GM18858 (cell line): ENCODE data around the gene UNKL.

Source experiments
- ATAC-seq: cut with Tn5 transposase; IDR thresholded peaks from one replicate; pipeline ENCODE4 v1.9.1; 2021; ENCODE audit not compliant: unreplicated experiment

UNKL gene

DNA sequence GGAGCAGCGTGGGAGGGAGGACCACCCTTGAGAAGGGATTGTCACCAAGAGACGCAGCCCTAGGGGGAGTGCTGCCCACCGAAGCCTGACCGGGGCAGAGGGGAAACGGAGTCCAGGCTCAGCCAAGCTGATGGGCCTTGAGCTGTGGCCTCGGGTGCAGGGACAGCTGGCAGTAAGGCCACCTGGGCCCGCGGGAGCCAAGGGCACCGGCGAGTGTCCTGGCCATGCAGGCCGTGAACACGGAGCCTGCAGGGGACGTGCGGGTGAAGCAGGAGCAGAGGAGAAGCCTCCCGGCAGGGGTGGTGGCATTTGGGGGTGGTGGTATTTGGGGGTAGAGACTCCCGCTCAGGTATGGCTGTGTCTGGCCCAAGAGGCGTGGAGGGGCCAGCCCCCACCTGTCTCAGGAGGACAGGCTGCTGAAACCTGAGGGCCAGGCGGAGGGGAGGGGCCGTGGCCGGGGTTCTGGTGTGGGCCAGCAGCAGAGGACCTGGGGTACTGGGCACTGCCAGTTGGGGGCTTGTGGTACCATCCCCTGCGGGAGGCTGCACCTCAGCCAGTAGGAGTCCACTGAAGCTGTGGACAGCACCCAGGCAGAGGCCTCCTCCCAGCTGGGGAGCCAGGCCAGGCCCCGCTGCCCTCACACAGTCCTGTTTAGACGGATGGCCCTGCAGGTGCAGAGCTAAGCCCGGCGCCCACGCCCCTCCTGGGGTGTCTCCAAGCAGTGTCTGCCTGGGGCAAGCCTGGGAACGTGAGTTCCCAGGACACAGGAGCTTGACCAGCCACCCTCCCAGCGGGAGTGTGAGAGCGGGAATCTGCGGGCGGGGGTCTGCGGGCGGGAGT, 58.2 kb downstream of the UNKL start:
- ATAC-seq = no peak

DNA sequence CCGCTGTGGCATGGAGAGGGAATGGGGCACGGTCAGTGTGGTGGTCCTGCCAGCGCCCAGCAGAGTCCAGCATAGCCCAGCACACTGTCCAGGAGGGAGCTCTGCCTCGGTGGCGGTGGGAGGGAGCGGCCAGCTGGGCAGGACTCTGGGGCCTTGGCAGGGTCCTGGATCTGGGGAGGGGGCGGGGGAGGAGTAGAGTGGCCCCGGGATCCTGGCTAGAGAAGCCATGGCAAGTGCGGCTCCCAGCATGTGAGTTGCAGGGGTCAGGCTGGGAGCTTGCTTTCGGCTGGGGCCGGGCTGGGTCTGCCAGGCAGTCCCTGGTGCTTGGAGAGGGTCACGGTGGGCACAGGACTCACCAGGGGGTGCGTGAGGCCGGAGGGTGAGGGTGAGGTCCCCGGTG, 58.9 kb downstream of the UNKL start:
- no peak for ATAC-seq

- no peak for ATAC-seq
Observed at GRCh38 chr16:1354815-1355540, 59.5 kb downstream of the UNKL start.

DNA sequence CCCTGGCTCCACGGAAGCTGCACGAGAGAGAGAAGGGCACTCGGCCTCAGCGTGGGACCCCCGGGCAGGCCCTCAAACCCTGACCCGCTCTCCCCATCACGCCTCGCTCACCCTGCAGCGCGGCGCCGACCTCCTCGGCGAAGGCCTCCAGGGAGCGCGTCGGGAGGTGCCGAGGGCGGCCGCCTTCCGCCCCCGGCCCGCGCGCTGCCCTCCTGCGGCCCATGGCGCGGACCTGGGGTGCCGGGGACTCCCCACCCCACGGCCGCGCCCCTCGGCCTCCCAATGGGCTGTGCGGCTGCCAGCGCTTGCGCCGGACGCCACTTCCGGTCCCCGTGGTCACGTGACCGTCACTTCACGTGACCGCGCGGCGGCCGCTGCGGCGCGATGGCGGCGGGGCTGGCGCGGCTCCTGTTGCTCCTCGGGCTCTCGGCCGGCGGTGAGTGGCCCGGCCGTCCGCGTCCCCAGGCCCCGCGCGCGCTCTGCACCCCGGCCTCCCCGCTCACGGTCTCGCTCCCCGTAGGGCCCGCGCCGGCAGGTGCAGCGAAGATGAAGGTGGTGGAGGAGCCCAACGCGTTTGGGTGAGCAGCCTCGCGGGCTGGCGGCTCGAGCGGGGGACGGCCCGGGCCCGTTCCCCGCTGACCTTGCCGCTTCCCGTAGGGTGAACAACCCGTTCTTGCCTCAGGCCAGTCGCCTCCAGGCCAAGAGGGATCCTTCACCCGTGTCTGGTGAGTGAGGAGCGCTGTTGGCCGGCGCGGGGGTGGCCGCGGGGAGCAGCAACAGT, 62.7 kb downstream of the UNKL start, which contains the start of the genes GNPTG and TSR3:
Gene GNPTG (plus strand): TSS at position 350 of the 781 bp plus-strand sequence. CDS start 35 bp downstream, at position 385.
Gene TSR3 (minus strand): TSS at position 297 of the 781 bp plus-strand sequence. CDS start 74 bp downstream, at position 223.
- ATAC-seq = peak; percentile 48

- no peak for ATAC-seq
Observed at GRCh38 chr16:1351215-1351581, 63.3 kb downstream of the UNKL start.

- no peak for ATAC-seq
Observed at GRCh38 chr16:1350691-1351090, 63.8 kb downstream of the UNKL start.

GRCh38 chr16:1349951-1350350, 64.6 kb downstream of the UNKL start:
- no peak for ATAC-seq

- no peak for ATAC-seq
Observed at GRCh38 chr16:1349351-1349750, 65.2 kb downstream of the UNKL start.

DNA sequence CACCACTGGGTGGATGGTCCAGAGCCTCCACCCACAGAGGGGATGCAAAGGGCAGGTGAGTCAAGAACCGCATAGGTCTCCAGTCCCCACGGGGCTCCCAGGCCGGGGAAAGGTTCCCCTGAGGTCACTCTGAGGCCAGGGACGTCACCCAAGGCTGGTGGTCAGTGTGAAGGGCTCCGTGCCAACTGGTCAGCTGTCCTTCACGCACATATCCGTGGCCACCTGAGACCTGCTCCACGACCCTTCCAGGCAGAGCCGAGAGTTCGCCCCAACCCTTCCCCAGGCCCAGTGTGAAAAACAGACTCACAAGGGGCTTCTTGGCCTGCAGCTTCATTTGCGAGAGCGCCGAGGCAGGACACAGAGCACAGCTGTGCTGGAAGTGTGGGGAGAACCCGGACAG, 65.6 kb downstream of the UNKL start:
- ATAC-seq = no peak

GRCh38 chr16:1348441-1348840, 66.1 kb downstream of the UNKL start:
- no peak for ATAC-seq

DNA sequence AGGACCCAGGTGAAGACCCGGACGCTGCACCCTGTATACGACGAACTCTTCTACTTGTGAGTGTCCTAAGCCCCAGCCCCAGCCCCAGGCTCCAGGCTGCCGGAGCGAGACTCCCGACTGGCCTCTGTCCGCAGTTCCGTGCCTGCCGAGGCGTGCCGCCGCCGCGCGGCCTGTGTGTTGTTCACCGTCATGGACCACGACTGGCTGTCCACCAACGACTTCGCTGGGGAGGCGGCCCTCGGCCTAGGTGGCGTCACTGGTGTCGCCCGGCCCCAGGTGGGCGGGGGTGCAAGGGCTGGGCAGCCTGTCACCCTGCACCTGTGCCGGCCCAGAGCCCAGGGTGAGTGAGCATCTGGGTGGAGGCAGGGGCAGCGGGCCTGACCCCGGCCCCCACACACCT, 66.5 kb downstream of the UNKL start:
- ATAC-seq = no peak

DNA sequence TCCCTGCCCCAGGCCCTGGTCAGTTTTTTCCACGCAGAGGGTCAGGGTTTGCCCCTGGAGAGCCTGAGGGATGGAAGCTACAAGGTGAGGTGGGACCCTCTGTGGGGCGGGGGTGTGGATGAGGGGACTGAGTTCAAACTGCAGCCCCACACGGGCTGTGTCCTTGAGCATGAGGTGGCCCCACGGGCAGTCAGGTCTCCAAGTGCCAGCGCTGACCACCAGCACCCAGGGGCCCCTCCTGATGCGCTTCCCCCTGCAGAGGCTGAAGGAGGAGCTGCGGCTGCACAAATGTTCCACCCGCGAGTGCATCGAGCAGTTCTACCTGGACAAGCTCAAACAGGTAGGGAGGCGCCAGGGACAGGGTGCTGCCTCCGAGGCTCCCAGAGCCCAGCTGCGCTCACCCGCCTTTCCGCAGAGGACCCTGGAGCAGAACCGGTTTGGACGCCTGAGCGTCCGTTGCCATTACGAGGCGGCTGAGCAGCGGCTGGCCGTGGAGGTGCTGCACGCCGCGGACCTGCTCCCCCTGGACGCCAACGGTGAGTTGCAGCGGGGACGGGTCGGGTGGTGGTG, 67.1 kb downstream of the UNKL start:
- ATAC-seq = no peak

GRCh38 chr16:1346422-1347285, 67.8 kb downstream of the UNKL start:
- ATAC-seq = no peak

- ATAC-seq = no peak
Observed at GRCh38 chr16:1345651-1346421, 68.7 kb downstream of the UNKL start.

- ATAC-seq = no peak
Observed at GRCh38 chr16:1345087-1345486, 69.4 kb downstream of the UNKL start.

GRCh38 chr16:1344499-1344898, 70.0 kb downstream of the UNKL start:
- no peak for ATAC-seq

GRCh38 chr16:1343428-1344242, 70.9 kb downstream of the UNKL start:
- peak; percentile 6 for ATAC-seq
